ENCODE results near the gene CHIA.

- no peak for TF ChIP-seq CTCF (IDR thresholded peaks at IDR 0.05 in 4 of 5, conservative IDR thresholded peaks at IDR 0.05 in 1 of 5)
- TF ChIP-seq POLR2A (IDR thresholded peaks at IDR 0.05), result no peak
These were observed 27.9 kb downstream of the CHIA start for GRCh38 chr1:111318523-111318922.
